MM.1S (cell line): ENCODE measurements around the gene TCTA.

Experiments
- DNase-seq: peaks from one replicate; pipeline ENCODE4 v3.0.0-alpha.2; 2015
- H2AFZ ChIP-seq: fragments of 300-600 bp; sonication (generic); 2 replicates; pipeline ENCODE4 v1.6.0; 2016; ENCODE audit warnings: antibody characterized with exemption, low read length
- H3F3A ChIP-seq: fragments of 300-600 bp; sonication (generic); 2 replicates; pipeline ENCODE4 v1.6.1; 2016; ENCODE audit warnings: mild to moderate bottlenecking, antibody characterized with exemption, low read length, moderate library complexity, mixed read lengths; ENCODE audit not compliant: insufficient read depth
- H3K27ac ChIP-seq: fragments of 300-600 bp; sonication (generic); 2 replicates; pipeline ENCODE4 v1.5.1; 2016; ENCODE audit warnings: mild to moderate bottlenecking, low read length
- H3K27me3 ChIP-seq: fragments of 300-600 bp; sonication (generic); replicated peaks from 2 replicates; pipeline ENCODE4 v1.6.0; 2016; ENCODE audit warnings: low read length; ENCODE audit not compliant: insufficient read depth
- H3K36me3 ChIP-seq: fragments of 300-600 bp; sonication (generic); replicated peaks from 2 replicates; pipeline ENCODE4 v1.6.1; 2016; ENCODE audit warnings: mild to moderate bottlenecking, low read length, mixed read lengths; ENCODE audit not compliant: insufficient read depth
- H3K4me1 ChIP-seq: fragments of 300-600 bp; sonication (generic); 2 replicates; pipeline ENCODE4 v1.6.1; 2016; ENCODE audit warnings: low read length, mixed read lengths
- H3K4me2 ChIP-seq: fragments of 300-600 bp; sonication (generic); 2 replicates; pipeline ENCODE4 v1.6.0; 2016; ENCODE audit warnings: low read depth, low read length
- H3K4me3 ChIP-seq: fragments of 300-600 bp; sonication (generic); 2 replicates; pipeline ENCODE4 v1.5.1; 2016; ENCODE audit warnings: low read length, mixed read lengths
- H3K79me2 ChIP-seq: fragments of 300-600 bp; sonication (generic); 2 replicates; pipeline ENCODE4 v1.6.1; 2016; ENCODE audit warnings: mixed run types, low read length, mixed read lengths
- H3K9ac ChIP-seq: fragments of 300-600 bp; sonication (generic); 2 replicates; pipeline ENCODE4 v1.6.1; 2016; ENCODE audit warnings: low read length, mixed read lengths
- H3K9me2 ChIP-seq: fragments of 300-600 bp; sonication (generic); replicated peaks from 2 replicates; pipeline ENCODE4 v1.6.1; 2016; ENCODE audit warnings: mild to moderate bottlenecking, low read length, mixed read lengths; ENCODE audit not compliant: insufficient read depth
- H3K9me3 ChIP-seq: fragments of 300-600 bp; sonication (generic); replicated peaks from 2 replicates; pipeline ENCODE4 v1.6.1; 2016; ENCODE audit warnings: mild to moderate bottlenecking, low read length, mixed read lengths; ENCODE audit not compliant: insufficient read depth
- H4K20me1 ChIP-seq: fragments of 300-600 bp; sonication (generic); 2 replicates; pipeline ENCODE4 v1.6.1; 2016; ENCODE audit warnings: mild to moderate bottlenecking, low read length, moderate library complexity, mixed read lengths; ENCODE audit not compliant: insufficient read depth
- EZH2 ChIP-seq: fragments of 300-600 bp; sonication (generic); optimal IDR thresholded peaks from 2 replicates; pipeline ENCODE3; 2017; ENCODE audit warnings: low read depth, mild to moderate bottlenecking, antibody characterized with exemption, low read length, mixed read lengths
- EZH2phosphoT487 ChIP-seq: fragments of 300-600 bp; sonication (generic); IDR thresholded peaks from 2 replicates; pipeline ENCODE4 v1.6.1; 2018; ENCODE audit warnings: antibody characterized with exemption, low read length
- TF ChIP-seq, protein P1 (sequence below): fragments of 300-600 bp; sonication (generic); IDR thresholded peaks from 2 replicates; pipeline ENCODE4 v1.5.1; 2016; ENCODE audit warnings: antibody characterized with exemption, low read length, mixed read lengths

TCTA gene

DNA sequence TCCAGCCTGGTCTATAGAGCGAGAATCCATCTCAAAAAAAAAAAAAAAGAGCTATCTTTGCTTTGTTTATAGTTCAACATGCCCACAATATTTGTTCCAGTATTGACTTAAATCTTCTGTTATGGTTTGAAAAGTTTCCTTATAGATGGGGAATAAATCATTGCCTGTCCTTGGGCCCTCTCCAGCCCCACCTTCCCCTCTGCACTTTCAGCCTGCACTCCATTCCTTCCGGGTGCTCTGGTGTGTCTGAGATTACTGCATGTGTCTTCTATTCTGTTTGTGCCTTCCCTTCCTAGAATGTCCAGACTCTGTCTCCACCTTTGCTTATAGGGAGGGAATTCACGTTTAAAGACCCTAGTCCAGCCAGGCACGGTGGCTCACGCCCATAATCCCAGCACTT, 28.8 kb upstream of the TCTA start:
- H3K36me3 ChIP-seq: no peaks in the 10 kb centered on the region
- H3K4me1 ChIP-seq: no peaks in the 10 kb centered on the region
- H3K4me3 ChIP-seq: no peak overlapping the region
- H3K27ac ChIP-seq: no peak overlapping the region
- H3K79me2 ChIP-seq: peaks cover 96% of the 10 kb centered on the region
- no peaks in the 10 kb centered on the region for H3K9me2 ChIP-seq
- H3K9ac ChIP-seq: no peak overlapping the region
- no peak overlapping the region for H3K4me2 ChIP-seq
- no peak overlapping the region for H2AFZ ChIP-seq
- H3K27me3 ChIP-seq: no peaks in the 10 kb centered on the region
- DNase-seq: no peak
- no peaks in the 10 kb centered on the region for H3K9me3 ChIP-seq
- TF ChIP-seq, protein P1, sequence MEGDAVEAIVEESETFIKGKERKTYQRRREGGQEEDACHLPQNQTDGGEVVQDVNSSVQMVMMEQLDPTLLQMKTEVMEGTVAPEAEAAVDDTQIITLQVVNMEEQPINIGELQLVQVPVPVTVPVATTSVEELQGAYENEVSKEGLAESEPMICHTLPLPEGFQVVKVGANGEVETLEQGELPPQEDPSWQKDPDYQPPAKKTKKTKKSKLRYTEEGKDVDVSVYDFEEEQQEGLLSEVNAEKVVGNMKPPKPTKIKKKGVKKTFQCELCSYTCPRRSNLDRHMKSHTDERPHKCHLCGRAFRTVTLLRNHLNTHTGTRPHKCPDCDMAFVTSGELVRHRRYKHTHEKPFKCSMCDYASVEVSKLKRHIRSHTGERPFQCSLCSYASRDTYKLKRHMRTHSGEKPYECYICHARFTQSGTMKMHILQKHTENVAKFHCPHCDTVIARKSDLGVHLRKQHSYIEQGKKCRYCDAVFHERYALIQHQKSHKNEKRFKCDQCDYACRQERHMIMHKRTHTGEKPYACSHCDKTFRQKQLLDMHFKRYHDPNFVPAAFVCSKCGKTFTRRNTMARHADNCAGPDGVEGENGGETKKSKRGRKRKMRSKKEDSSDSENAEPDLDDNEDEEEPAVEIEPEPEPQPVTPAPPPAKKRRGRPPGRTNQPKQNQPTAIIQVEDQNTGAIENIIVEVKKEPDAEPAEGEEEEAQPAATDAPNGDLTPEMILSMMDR: no peak
- TF ChIP-seq EZH2: no peak
- no peak for TF ChIP-seq EZH2phosphoT487
- peaks cover 54% of the 10 kb centered on the region for H4K20me1 ChIP-seq
- H3F3A ChIP-seq: 0 out of 2 replicates have a peak, but pooled peaks cover 3% of the 10 kb centered on the region

- no peak for DNase-seq
- H3K9me2 ChIP-seq: no peaks in the 10 kb centered on the region
- H3K36me3 ChIP-seq: 0 out of 2 replicates have a peak, but pooled peaks cover 3% of the 10 kb centered on the region
- H3K4me2 ChIP-seq: no peak overlapping the region
- H3K79me2 ChIP-seq: peaks cover 97% of the 10 kb centered on the region
- H3K9ac ChIP-seq: no peak overlapping the region
- no peak for TF ChIP-seq EZH2
- TF ChIP-seq EZH2phosphoT487: no peak
- TF ChIP-seq, protein P1: no peak
- H2AFZ ChIP-seq: no peak overlapping the region
- H3K9me3 ChIP-seq: no peaks in the 10 kb centered on the region
- peaks cover 49% of the 10 kb centered on the region for H4K20me1 ChIP-seq
- H3K27me3 ChIP-seq: no peaks in the 10 kb centered on the region
- no peak overlapping the region for H3K27ac ChIP-seq
- 0 out of 2 replicates have a peak, but pooled peaks cover 3% of the 10 kb centered on the region for H3F3A ChIP-seq
- no peak overlapping the region for H3K4me3 ChIP-seq
- no peaks in the 10 kb centered on the region for H3K4me1 ChIP-seq
These were observed 26.6 kb upstream of the TCTA start for GRCh38 chr3:49385617-49386016.

- Histone ChIP-seq H3K9me2 (no peaks in the 10 kb centered on the region), H3K79me2 (peaks cover 97% of the 10 kb centered on the region), H3K4me2 (no peak overlapping the region), H2AFZ (no peak overlapping the region), H3K9ac (no peak overlapping the region), H3K27ac (no peak overlapping the region), H3K27me3 (no peaks in the 10 kb centered on the region), H3K36me3 (0 out of 2 replicates have a peak, but pooled peaks cover 3% of the 10 kb centered on the region), H3K4me3 (no peak overlapping the region), H3F3A (0 out of 2 replicates have a peak, but pooled peaks cover 3% of the 10 kb centered on the region), H3K4me1 (no peaks in the 10 kb centered on the region), H3K9me3 (no peaks in the 10 kb centered on the region), H4K20me1 (peaks cover 45% of the 10 kb centered on the region)
- no peak for TF ChIP-seq EZH2
- TF ChIP-seq, protein P1: no peak
- no peak for TF ChIP-seq EZH2phosphoT487
- DNase-seq: no peak
These were observed 26.0 kb upstream of the TCTA start for GRCh38 chr3:49386056-49386756.
